Uterus (tissue), 4 donors: Measurements from ENCODE around the gene CST8. TPM values are rescaled to one million over a fixed set of nuclear protein-coding genes. Genes with fewer than 3 reads are reported as not detected.

Experiments used
- DNase-seq, 2 donors: peaks; one replicate each; pipeline ENCODE4 v3.0.0-alpha.2; 2019 to 2020
- H3K27ac ChIP-seq, 2 donors: fragments of 200-600 bp; sonication (generic); 1 replicate in 1 of 2; 2 replicates in 1 of 2; pipeline ENCODE4 v1.5.1; 2016 to 2018
- H3K27me3 ChIP-seq, 2 donors: fragments of 200-600 bp; sonication (generic); one replicate each; pipeline ENCODE4 v1.5.1; 2018 to 2019; ENCODE audit warnings: control low read depth in 1 of 2
- H3K36me3 ChIP-seq, 2 donors: fragments of 200-600 bp; sonication (generic); one replicate each; pipeline ENCODE4 v1.5.1; 2019; ENCODE audit warnings: control low read depth in 1 of 2
- H3K4me1 ChIP-seq, 2 donors: fragments of 200-600 bp; sonication (generic); one replicate each; pipeline ENCODE4 v1.5.1; 2018 to 2019; ENCODE audit warnings: control low read depth in 1 of 2
- H3K4me3 ChIP-seq, 2 donors: fragments of 200-600 bp; sonication (generic); 1 replicate in 1 of 2; 2 replicates in 1 of 2; pipeline ENCODE4 v1.5.1; 2018 to 2019; ENCODE audit warnings: mild to moderate bottlenecking in 1 of 2
- H3K9me3 ChIP-seq, 2 donors: fragments of 200-600 bp; sonication (generic); one replicate each; pipeline ENCODE4 v1.5.1; 2019; ENCODE audit warnings: control low read depth in 1 of 2
- CTCF ChIP-seq, 4 experiments: fragments of 200-600 bp in 2 of 4; fragments of 450-650 bp in 2 of 4; sonication (generic) in 2 of 4; IDR thresholded peaks; one replicate each; pipeline ENCODE4 v1.5.1; 2016 to 2019; ENCODE audit warnings: antibody characterized with exemption in 4 of 4, mild to moderate bottlenecking in 2 of 4, moderate library complexity in 1 of 4
- POLR2A ChIP-seq, 2 donors: fragments of 450-650 bp; IDR thresholded peaks; one replicate each; pipeline ENCODE4 v1.6.1; 2016; ENCODE audit warnings: antibody characterized with exemption in 2 of 2, mild to moderate bottlenecking in 1 of 2, moderate library complexity in 1 of 2
- intact Hi-C: fragments of 100-400 bp; cut with DNase I; formaldehyde crosslinking; loops from one replicate; pipeline ENCODE4 v1.15.1; 2023; ENCODE audit warnings: low total_unique reads
- total RNA-seq, 4 donors: library from RNA; depleted of rRNA in 3 of 4; stranded (reverse); fragments of >200 nt in 3 of 4; gene quantifications; one replicate each; pipeline versions ENCODE4 v1.1.0 to v1.2.4, GENCODE V29; 2014 to 2023
- donor health status: DM: yes; HTN: yes; CAD: no.

CST8 gene
- total RNA-seq, 4 donors from 2014 or later: not detected

- no peak overlapping the region for H3K4me3 ChIP-seq
- no peaks in the 10 kb centered on the region for H3K36me3 ChIP-seq
- DNase-seq: peak; percentile 30 to 37
- H3K4me1 ChIP-seq: no peaks in the 10 kb centered on the region
- intact Hi-C loops: loop anchor here (10.0 kb wide), 1 partner anchor 158 kb away; the partner anchor contains the start of gene CST9
- no peak overlapping the region for H3K27ac ChIP-seq
- TF ChIP-seq POLR2A (IDR thresholded peaks at IDR 0.05) (no peak), CTCF (IDR thresholded peaks at IDR 0.05) (peak; percentile 15 to 50 (median 26))
- H3K9me3 ChIP-seq: no peaks in the 10 kb centered on the region
- no peaks in the 10 kb centered on the region for H3K27me3 ChIP-seq
Observed at GRCh38 chr20:23446505-23446904, 44.4 kb upstream of the CST8 start.

DNA sequence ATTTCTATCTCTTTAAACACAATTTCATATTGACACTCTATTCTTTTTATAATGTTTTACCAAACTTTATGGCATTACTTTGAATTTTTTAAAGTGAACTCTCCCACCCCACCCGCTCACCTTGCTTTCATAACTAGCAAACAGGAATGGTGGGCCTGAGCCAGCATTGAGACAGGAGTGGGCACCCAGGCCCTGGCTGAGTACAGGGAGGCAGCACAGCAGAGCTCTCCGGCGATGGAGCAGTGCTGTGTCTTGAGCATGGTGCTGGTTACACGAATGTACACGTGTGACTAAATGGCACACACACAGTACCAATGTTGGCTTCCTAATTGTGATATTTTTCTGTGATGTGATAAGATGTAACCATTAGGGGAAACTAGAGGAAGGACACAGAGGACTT, 42.8 kb upstream of the CST8 start:
- intact Hi-C loops: loop anchor here (10.0 kb wide), 1 partner anchor 157 kb away; the partner anchor contains the start of gene CST9
- H3K4me3 ChIP-seq: no peak overlapping the region
- no peaks in the 10 kb centered on the region for H3K36me3 ChIP-seq
- H3K27ac ChIP-seq: no peak overlapping the region
- no peaks in the 10 kb centered on the region for H3K27me3 ChIP-seq
- no peak for DNase-seq
- TF ChIP-seq CTCF (IDR thresholded peaks at IDR 0.05): no peak
- TF ChIP-seq POLR2A (IDR thresholded peaks at IDR 0.05): no peak
- no peaks in the 10 kb centered on the region for H3K9me3 ChIP-seq
- H3K4me1 ChIP-seq: no peaks in the 10 kb centered on the region

- H3K27ac ChIP-seq: no peak overlapping the region
- no peaks in the 10 kb centered on the region for H3K36me3 ChIP-seq
- no peaks in the 10 kb centered on the region for H3K27me3 ChIP-seq
- intact Hi-C loops: loop anchor here (10.0 kb wide), 1 partner anchor 155 kb away; the partner anchor contains the start of gene CST9
- DNase-seq: no peak
- H3K9me3 ChIP-seq: no peaks in the 10 kb centered on the region
- no peaks in the 10 kb centered on the region for H3K4me1 ChIP-seq
- no peak overlapping the region for H3K4me3 ChIP-seq
- no peak for TF ChIP-seq CTCF (IDR thresholded peaks at IDR 0.05)
- no peak for TF ChIP-seq POLR2A (IDR thresholded peaks at IDR 0.05)
Observed at GRCh38 chr20:23449421-23449820, 41.5 kb upstream of the CST8 start.

DNA sequence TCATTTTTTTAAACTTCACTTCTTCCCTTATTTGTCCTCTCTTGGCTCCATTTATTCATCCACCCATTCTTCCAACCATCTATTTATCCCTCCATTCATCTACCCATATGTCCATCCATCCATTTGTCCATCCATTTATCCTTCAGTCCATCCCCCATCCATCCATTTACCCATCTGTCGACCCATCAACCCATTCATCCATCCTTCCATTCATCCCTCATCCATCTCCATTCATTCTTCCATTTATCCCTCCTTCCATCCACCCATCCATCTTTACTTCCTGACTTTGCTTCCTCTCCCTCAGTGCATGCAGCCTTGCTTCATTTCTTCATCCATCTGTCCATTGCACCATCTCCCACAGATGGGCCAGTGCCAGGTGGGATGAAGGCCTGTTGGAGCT, 40.0 kb upstream of the CST8 start:
- no peaks in the 10 kb centered on the region for H3K36me3 ChIP-seq
- no peak overlapping the region for H3K4me3 ChIP-seq
- H3K4me1 ChIP-seq: no peaks in the 10 kb centered on the region
- no peak overlapping the region for H3K27ac ChIP-seq
- no peak for TF ChIP-seq POLR2A (IDR thresholded peaks at IDR 0.05)
- no peak for TF ChIP-seq CTCF (IDR thresholded peaks at IDR 0.05)
- intact Hi-C loops: no loop called here
- DNase-seq: no peak
- no peaks in the 10 kb centered on the region for H3K9me3 ChIP-seq
- no peaks in the 10 kb centered on the region for H3K27me3 ChIP-seq

DNA sequence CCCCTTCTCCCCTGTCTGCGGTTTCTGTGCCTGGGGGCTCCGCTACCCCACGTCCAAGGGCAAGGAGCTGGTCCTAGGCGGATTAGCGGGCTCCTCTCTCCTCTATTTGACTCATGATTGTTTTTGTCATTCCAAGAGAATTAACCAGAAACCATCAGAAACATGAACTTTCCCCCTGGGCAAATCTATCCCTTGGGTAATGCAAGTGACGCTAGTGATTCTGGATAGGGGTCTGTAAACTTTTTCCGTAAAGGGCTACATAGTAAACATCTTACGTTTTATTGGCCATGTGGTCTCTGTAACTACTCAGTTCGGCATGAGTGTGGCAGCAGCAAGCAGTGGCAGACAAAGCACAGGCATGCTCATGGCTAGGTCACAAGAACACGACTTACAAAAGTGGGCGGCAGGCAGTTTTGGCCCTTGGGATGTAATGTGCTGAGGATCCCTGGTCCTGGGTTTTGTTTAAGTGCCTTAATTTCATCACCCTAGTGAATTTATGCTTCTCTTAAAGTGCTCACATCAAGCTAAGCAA, 38.9 kb upstream of the CST8 start:
- TF ChIP-seq CTCF (IDR thresholded peaks at IDR 0.05): no peak
- no peak for DNase-seq
- no peaks in the 10 kb centered on the region for H3K4me1 ChIP-seq
- intact Hi-C loops: no loop called here
- no peaks in the 10 kb centered on the region for H3K27me3 ChIP-seq
- H3K9me3 ChIP-seq: no peaks in the 10 kb centered on the region
- H3K4me3 ChIP-seq: no peak overlapping the region
- no peaks in the 10 kb centered on the region for H3K36me3 ChIP-seq
- no peak overlapping the region for H3K27ac ChIP-seq
